Measurements from ENCODE around the gene ATF4. TPM values are rescaled to one million over a fixed set of nuclear protein-coding genes. Genes with fewer than 3 reads are reported as not detected.

The ATF4 gene
- total RNA-seq, 4 donors from 2014 or later: 234 to 335 (median 284) TPM

- Histone ChIP-seq H3K27me3 (no peaks in the 10 kb centered on the region), H3K36me3 (no peaks in the 10 kb centered on the region), H3K27ac (no peak overlapping the region), H3K4me1 (no peaks in the 10 kb centered on the region), H3K9me3 (no peaks in the 10 kb centered on the region), H3K4me3 (no peak overlapping the region)
- no peak for DNase-seq (ENCODE audit: low spot score in 2 of 2)
- no peak for TF ChIP-seq POLR2A (IDR thresholded peaks at IDR 0.05)
- no peak for TF ChIP-seq POLR2AphosphoS5 (IDR thresholded peaks at IDR 0.05)
- TF ChIP-seq, protein P1, sequence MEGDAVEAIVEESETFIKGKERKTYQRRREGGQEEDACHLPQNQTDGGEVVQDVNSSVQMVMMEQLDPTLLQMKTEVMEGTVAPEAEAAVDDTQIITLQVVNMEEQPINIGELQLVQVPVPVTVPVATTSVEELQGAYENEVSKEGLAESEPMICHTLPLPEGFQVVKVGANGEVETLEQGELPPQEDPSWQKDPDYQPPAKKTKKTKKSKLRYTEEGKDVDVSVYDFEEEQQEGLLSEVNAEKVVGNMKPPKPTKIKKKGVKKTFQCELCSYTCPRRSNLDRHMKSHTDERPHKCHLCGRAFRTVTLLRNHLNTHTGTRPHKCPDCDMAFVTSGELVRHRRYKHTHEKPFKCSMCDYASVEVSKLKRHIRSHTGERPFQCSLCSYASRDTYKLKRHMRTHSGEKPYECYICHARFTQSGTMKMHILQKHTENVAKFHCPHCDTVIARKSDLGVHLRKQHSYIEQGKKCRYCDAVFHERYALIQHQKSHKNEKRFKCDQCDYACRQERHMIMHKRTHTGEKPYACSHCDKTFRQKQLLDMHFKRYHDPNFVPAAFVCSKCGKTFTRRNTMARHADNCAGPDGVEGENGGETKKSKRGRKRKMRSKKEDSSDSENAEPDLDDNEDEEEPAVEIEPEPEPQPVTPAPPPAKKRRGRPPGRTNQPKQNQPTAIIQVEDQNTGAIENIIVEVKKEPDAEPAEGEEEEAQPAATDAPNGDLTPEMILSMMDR (IDR thresholded peaks at IDR 0.05): no peak
- TF ChIP-seq EP300 (IDR thresholded peaks at IDR 0.05): no peak
- whole genome bisulfite sequencing: 74% methylated on average over 3 of the region's 3 CpGs
These were observed 37.6 kb upstream of the ATF4 start for GRCh38 chr22:39482768-39483167.

GRCh38 chr22:39486951-39487825 lies 33.2 kb upstream of the ATF4 start:
- TF ChIP-seq EP300 (IDR thresholded peaks at IDR 0.05): no peak
- TF ChIP-seq POLR2AphosphoS5 (IDR thresholded peaks at IDR 0.05): no peak
- TF ChIP-seq POLR2A (IDR thresholded peaks at IDR 0.05): no peak
- TF ChIP-seq, protein P1 (IDR thresholded peaks at IDR 0.05): no peak
- 66% methylated on average over 19 of the region's 45 CpGs for WGBS
- Histone ChIP-seq H3K36me3 (no peaks in the 10 kb centered on the region), H3K4me1 (peaks cover 7% of the 10 kb centered on the region), H3K27ac (no peak overlapping the region), H3K27me3 (no peaks in the 10 kb centered on the region), H3K9me3 (no peaks in the 10 kb centered on the region), H3K4me3 (no peak overlapping the region)
- no peak for DNase-seq (ENCODE audit: low spot score in 2 of 2)

DNA sequence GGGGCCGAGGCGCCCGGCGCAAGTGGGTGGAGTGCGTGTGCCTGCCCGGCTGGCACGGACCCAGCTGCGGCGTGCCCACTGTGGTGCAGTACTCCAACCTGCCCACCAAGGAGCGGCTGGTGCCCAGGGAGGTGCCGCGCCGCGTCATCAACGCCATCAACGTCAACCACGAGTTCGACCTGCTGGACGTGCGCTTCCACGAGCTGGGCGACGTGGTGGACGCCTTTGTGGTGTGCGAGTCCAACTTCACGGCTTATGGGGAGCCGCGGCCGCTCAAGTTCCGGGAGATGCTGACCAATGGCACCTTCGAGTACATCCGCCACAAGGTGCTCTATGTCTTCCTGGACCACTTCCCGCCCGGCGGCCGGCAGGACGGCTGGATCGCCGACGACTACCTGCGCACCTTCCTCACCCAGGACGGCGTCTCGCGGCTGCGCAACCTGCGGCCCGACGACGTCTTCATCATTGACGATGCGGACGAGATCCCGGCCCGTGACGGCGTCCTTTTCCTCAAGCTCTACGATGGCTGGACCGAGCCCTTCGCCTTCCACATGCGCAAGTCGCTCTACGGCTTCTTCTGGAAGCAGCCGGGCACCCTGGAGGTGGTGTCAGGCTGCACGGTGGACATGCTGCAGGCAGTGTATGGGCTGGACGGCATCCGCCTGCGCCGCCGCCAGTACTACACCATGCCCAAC lies 32.4 kb upstream of the ATF4 start:
- TF ChIP-seq POLR2A (IDR thresholded peaks at IDR 0.05): no peak
- TF ChIP-seq EP300 (IDR thresholded peaks at IDR 0.05): no peak
- TF ChIP-seq, protein P1 (IDR thresholded peaks at IDR 0.05): no peak
- TF ChIP-seq POLR2AphosphoS5 (IDR thresholded peaks at IDR 0.05): no peak
- WGBS: 96% methylated on average over 56 of the region's 70 CpGs

DNA sequence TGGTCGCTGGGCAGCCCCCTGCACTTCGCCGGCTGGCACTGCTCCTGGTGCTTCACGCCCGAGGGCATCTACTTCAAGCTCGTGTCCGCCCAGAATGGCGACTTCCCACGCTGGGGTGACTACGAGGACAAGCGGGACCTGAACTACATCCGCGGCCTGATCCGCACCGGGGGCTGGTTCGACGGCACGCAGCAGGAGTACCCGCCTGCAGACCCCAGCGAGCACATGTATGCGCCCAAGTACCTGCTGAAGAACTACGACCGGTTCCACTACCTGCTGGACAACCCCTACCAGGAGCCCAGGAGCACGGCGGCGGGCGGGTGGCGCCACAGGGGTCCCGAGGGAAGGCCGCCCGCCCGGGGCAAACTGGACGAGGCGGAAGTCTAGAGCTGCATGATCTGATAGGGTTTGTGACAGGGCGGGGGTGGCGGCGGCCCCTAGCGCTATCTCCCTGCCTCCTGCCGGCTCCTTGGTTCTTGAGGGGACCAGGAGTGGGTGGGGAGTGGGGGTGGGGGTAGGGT lies 31.7 kb upstream of the ATF4 start:
- no peak for TF ChIP-seq EP300 (IDR thresholded peaks at IDR 0.05)
- no peak for TF ChIP-seq POLR2AphosphoS5 (IDR thresholded peaks at IDR 0.05)
- no peak for TF ChIP-seq POLR2A (IDR thresholded peaks at IDR 0.05)
- TF ChIP-seq, protein P1 (IDR thresholded peaks at IDR 0.05): no peak
- WGBS: 89% methylated on average over 29 of the region's 39 CpGs
- Histone ChIP-seq H3K4me3 (no peak overlapping the region), H3K36me3 (no peaks in the 10 kb centered on the region), H3K27me3 (no peaks in the 10 kb centered on the region), H3K9me3 (no peaks in the 10 kb centered on the region), H3K27ac (no peak overlapping the region), H3K4me1 (peaks cover 7% of the 10 kb centered on the region)
- DNase-seq (ENCODE audit: low spot score in 2 of 2): no peak

More for the DNA sequence above, 32.4 kb upstream of the ATF4 start:
- Histone ChIP-seq H3K4me3 (no peak overlapping the region), H3K36me3 (no peaks in the 10 kb centered on the region), H3K9me3 (no peaks in the 10 kb centered on the region), H3K27me3 (no peaks in the 10 kb centered on the region), H3K27ac (no peak overlapping the region), H3K4me1 (peaks cover 7% of the 10 kb centered on the region)
- no peak for DNase-seq (ENCODE audit: low spot score in 2 of 2)

All from suprapubic skin (tissue), 4 donors.